ENCODE data around the gene EML2.
"Not testable (repeated sequence)": the region's sequence is repeated elsewhere in the genome, so short reads cannot be mapped to it uniquely, and the experiment has no call there.

Gene EML2

DNA sequence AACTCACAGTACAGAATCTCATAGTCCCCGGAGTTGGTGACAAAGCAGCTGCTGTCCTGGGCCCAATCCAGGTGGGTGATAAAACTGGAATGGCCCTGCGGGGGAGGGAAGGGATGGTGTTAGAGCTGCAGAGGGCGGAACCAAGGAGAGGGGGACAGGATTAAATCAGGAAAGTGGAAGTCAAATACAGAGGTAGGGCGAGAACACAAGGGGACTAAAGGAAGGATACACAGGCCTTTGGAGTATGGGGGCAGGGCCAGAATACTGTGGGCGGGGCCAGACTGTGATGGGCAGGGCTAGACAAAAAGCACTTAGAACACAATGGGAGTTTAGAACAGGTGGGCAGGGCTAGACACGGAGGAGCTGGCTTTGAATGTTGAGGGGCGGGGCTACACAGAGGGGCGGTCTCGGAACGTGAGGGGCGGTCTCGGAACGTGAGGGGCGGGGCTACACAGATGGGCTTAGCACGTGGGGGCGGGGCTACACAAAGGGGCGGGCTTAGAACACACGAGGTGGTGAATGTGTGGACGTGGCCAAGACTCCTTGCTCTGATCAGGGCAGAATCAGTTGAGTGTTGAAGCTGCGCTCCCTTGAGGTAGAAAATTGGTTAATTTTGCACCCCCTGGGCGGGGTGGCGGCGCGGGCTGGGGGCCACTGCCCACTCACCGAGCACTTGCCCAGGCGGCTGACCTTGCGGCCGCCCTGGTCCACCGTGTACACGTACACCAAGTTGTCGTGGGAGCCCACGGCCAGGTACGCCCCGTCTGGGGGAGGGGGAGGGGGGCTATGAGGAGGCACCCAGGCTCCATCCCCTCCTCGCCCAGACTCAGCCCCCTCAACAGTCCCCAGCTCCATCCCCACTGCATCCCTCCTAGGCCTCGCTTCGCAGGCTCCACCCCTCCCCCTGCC, 23.1 kb downstream of the EML2 start:
- no peak for DNase-seq

DNA sequence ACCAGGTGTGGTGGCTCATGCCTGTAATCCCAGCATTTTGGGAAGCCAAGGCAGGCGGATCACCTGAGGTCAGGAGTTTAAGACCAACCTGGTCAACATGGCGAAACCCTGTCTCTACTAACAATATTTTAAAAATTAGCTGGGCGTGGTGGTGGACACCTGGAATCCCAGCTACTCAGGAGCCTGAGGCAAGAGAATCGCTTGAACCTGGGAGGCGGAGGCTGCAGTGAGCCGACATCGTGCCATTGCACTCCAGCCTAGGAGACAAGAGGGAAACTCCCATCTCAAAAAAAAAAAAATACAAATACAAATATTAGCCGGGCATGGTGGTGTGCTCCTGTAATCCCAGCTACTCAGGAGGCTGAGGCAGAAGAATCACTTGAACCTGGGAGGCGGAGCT, 24.1 kb downstream of the EML2 start:
- not testable (repeated sequence) for DNase-seq

DNA sequence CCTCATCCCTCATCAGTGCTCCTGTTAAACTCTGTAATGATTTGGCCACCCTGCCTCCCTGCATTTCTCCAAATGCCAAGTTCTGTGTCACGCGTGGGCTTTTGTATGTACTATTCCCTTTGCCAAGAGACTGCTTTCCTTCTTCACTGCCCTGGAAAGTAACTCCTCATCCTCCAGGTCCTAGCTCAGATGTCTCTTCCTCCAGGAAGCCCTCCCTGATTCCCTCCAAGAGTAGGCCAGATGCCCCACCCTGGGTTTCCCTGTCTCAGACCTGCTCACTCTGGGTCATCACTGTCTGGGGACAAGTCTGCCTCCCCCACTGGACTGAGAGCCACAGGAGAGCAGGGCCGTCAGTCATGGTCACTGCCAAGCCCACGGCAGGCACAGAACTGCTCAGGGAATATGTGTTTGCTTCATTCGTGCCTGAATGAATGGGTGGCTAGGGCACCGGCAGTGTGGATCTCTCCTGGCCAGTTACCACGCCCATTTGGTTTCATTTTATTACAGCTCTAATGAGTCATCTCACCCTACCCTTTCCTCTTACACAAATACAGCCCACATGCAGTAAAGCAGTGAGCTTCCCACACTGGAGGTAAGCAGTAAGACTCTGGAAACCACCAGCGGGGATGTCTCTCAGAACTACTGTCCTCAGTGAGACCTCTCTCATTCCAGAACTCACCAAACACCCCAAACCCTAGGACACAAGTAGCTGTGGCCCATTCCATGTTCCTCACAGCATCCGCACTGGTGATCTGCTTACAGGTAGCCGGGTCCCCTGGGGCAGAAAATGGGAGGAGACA, 25.1 kb downstream of the EML2 start:
- DNase-seq: no peak

DNA sequence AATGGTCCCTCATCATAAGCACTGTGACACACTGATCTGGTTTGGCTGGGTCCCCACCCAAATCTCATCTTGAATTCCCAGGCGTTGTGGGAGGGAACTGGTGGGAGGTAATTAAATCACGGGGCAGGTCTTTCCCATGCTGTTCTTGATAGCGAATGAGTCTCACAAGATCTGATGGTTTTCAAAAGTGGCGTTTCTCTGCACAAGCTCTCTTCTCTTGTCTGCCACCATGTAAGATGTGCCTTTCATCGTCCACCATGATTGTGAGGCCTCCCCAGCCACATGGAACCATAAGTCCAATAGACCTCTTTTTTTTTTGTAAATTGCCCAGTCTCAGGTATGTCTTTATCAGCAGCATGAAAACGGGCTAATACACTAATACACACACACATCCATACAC, 30.2 kb downstream of the EML2 start:
- no peak for DNase-seq

DNA sequence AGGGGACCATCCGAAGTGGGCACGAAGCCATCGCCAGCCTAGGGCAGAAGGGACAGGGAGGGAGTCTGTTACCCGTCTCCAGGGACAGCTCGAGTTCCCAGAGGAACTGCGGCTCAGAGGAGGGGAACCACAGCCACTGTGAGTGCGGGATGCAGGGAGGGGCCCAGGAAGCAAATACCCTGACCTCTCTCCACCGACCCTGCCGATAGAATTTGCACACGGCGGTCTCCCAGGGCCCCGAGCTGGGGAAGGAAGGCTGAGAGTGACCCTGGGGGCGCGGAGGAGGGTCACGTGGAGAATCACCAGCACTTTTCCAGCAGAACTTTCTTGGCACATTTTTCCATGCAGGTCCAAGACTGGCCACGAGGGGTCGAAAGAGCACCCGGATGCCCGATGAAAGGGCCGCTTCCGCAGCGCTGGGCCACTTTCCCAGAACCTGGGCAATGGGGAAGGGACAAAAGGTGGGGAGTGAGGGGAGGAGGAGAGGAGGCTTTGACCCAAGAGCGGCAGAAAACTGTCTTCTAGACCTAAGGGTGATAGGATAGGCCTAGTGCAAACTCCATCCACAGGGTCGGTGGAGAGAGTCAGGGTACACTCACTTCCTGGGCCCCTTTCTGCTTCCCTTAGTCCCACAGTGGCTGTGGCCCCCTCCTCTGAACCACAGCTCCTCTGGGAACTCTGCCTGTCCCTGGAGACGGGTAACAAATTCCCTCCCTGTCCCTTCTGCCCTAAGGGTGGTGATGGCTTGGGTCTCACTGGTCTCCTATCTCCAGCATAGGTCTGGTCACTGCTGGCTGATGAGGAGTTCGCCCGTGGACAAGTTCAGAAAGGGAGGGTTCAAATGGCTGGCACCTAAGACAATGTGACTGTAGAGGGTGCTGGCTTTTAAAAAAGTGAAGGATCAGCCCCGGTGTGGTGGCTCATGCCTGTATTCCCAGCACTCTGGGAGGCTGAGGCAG, 31.8 kb downstream of the EML2 start:
- peak in 1 of 2 experiments; percentile 3 for DNase-seq

DNA sequence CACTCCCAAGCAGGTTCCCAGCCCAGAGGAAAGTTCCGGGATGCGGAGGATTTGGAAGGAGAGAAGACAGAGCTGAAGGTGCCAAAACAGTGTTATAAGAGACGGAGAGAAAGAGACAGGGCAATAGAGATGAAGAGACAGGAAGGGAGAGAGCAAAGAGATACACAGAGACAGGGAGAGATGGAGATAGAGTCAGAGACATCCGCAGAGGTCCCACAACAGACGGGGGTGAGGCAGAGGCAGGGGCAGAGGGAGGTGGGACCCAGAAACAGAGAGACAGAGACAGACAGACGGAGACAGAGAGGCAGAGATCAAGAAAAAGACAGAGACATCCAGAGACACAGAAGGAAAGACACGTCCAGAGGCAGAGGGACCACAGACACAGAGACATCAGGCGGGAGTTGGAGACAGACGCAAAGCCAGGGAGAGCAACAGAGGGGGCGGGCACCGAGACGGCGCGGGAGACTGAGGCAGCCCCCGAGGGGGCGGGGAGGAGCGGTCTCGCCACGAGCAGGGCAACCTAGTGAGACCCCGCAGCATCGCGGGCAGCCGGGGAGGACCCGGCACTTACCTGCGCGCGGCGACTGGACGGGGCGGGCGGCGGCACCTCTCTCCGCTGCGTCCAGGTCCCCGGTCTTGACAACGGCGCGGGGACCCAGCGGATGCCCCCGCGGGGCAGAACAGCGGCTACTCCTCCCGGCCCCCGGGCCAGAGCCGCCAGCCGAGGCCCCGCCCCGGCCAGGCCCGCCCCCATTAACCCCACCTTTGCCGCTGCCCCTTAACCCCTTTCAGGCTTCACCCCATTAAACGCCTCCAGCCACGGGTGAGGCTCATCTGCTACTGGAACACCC, 37.4 kb downstream of the EML2 start, which contains the start of gene GPR4:
GPR4 (minus strand) TSS at position 689 of the 851 bp plus-strand sequence. CDS start 10,346 bp downstream, outside the sequence.
- DNase-seq: no peak

DNA sequence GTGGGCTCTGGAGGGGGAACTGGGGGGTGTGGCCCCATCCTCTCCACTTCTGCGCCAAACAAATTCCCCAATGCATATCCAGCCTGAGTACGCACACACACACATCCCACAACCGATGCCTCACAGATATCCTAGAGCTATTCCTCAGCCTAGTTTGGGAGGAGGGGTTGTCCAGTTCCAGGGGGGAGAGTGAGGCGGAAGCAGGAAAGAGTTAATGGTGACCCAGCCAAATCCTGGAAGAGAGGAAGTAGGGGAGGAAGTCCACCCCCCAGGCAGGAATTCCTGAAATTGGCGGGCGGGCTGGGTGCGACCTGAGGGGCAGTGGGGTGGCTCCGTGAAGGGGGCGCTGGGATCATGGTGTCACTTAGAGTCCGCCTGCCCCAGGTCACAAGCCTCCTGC, 38.1 kb downstream of the EML2 start:
- no peak for DNase-seq

DNA sequence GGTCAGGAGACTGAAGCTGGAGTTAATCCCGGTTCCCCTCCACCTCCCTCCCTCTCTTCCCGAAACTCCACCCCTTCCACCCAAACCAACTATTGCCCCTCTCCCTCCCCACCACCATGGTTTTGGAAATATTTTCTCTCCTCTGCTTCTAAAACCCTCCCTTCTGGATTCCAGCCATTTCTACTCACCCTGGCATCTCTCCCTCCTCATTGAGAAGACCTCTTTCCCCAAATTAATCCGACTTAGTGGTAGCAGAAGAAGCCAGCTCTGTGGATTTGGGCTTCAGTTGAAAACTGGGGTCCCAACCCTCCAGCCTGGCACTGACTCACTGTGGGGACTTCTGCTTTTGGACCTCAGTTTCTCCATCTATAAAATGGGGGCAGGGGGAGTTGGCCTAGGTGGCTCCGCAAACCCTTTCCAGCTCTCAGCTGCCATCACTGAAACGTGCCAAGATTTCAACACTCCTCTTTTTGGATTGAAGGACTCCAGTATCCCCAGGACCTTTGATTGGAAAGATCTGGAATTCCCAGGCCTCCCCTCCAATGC, 38.8 kb downstream of the EML2 start:
- DNase-seq: no peak

DNA sequence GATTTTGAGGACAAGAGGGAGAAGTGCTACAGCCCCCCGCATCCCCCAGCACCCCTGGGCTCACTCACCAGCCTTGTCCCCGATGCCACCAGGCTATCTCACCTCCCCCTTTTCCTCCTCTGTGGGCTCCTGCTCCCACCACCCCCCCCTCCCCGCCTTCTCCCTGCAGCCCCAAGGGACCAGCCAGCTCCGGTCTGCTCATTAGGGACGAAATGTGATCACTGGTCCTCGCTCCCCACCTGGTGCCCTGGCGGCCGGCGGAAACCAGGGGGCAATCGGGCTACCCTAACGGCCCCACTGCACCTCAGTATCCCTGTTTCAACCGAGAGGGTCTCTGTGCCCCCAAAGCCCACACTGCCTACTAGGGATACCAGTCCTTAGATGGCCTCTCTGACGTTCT, 39.9 kb downstream of the EML2 start:
- DNase-seq: no peak

DNA sequence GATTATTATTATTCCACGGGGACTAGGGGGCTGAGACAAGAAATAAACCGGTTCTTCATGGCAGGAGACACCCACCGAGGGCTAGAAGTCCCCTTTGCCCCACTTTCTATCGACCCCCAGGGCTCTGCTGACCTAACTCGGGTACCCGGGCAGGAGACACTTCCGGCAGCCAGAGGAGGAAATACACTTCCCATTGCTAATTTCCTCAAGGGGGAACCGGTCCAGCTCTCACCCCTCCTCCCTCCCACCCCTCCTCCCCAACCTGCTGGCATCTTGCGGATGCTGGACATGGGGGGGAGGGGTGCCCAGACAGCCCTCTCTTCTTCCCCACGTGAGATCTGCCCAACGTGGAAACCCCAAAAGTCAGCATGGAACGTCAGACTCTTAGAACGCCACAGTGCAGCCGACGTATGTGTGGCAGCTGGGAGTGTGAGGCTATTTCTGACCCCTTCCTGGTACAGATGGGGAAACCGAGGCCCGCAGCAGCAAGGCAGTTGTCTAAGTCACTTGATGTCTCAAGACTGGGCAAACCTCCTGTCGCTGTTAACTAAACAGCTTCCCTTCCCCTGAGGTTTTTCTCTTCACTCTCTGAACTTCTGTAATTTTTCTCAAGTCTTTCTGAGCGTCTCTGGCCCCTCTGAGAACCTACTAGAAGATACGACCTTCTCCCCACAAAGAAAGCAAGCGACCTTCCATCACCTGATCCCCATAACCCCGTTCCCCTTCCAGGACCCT, 40.8 kb downstream of the EML2 start:
- no peak for DNase-seq

DNA sequence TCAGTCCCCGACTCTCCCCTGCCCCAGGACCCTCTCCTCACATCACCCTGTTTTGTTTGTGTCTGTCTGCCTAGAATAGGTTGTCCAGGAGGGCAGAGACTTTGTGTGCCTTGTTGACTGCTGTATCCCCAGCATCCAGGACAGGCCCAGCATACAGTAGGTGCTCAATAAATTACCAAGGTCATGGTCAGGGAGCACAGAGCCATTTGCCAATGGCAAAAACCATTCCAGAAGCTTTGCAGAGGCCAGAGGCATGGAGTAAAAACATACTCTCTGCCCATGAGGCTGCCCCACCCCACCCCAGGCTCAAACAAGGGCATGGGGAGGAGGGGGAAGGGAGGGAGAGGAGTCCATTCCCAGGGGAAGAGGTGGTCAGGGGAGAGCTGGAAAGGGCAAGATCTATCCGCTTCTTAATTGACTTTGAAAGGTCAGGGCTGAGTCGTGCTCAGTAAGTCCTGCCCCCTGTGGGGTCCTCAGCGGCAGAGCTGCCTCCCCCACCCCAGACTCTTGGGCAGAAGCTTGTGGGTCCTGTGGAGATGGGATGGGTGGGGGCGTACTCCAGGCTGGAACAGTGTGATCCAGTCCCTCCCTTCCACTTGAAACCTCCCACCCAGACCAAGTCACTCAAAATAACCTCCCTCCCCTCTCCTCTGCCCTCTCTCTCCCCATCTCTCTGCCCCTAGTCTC, 41.6 kb downstream of the EML2 start:
- DNase-seq: no peak

DNA sequence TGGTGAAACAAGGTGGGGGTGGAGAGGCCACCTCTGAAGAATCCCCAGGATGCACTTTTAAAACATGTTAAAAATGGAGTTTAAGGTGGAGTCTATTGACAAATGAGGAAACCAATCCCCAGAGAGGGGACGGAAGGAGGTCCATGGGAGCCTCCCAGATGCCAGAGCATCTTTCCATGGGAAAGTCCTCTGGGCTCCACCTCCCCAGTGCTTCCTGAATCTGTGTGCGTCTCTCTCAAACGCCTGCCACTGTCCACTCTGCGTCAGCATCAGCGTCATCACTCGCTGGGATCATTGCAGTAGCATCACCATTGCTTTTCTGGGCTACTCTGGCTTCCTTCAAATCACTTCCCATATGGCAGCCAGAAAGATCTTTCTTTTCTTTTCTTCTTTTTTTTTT, 43.4 kb downstream of the EML2 start:
- DNase-seq: no peak

DNA sequence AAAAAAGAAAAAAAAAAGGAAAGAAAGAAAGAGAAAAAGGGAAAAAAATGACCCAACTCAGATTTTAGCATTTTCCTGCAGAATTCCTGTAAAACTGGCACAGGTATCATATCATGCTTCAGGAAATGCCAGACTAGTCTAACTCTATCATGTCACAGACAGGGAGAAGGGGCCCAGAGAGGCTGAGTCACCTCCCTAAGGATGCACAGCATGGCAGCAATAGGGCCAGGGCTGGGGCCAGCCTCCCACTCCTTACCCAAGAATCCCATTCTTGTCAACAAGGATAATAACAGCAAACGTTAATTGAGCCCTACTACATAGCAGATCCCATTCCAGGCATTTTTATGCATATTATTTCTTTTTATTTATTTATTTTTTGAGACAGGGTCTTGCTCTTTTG, 45.7 kb downstream of the EML2 start:
- no peak for DNase-seq

DNA sequence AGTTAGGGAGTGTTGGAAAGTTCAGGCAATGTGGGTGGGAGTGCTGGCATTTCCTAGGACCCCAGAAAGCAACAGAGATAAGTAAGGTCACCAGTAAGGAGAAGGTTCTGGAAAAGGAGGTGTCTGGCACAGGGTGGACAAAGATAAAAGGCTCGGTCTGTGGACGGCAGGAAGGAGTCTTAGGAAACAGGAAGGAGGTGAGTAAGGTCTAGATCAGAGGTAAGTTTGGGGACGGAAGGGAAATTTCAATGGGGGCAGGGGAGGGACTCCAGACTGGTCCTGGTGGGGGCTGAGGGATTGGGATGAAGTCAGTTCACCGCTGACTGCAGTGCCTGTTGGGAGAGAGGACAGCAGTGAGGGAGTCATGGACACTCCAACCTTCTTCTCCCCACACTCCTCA, 46.8 kb downstream of the EML2 start:
- DNase-seq: no peak

DNA sequence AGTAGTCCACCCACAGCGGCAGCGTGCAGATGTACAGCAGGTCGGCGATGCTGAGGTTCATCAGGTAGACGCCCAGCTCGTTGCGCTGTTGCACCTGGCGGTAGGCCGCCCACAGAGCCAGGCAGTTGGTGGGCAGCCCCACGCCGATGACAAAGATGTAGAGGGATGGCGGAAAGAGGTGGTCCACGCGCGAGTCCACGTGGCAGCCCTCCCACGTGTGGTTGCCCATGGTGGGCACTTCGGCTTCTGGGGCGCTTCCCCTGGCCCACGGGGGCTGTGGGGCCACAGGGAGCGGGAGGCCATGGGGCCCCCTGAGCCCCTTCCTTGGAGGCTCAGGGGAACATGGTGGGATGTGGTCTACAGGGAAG, 47.6 kb downstream of the EML2 start:
- DNase-seq: no peak

DNA sequence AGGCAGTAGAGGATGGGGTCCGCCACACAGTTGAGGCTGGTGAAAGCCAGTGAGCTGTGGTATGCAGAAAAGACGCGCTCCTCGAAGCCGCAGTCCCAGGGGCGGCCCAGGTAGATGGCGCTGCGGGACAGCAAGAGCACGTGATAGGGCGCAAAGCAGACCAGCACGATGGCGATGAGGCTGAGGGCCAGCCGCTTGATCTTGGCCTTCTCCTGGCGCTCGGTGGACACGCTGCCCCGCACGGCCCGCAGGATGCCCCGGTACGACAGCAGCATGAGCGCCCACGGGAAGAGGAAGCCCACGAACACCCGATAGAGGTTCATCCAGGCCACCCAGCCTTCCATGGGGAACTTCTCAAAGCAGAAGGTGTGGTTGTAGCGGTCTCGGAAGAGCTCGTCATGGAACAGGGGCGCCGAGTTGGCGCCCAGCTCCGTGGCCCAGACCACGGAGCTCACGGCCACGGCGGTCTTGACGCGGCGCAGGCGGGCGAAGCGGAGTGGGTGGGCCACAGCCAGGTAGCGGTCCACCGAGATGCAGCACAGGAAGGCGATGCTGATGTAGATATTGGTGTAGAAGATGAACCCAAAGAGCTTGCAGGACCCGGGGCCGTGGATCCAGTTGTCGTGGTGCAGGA, 48.1 kb downstream of the EML2 start:
- DNase-seq: no peak

DNA sequence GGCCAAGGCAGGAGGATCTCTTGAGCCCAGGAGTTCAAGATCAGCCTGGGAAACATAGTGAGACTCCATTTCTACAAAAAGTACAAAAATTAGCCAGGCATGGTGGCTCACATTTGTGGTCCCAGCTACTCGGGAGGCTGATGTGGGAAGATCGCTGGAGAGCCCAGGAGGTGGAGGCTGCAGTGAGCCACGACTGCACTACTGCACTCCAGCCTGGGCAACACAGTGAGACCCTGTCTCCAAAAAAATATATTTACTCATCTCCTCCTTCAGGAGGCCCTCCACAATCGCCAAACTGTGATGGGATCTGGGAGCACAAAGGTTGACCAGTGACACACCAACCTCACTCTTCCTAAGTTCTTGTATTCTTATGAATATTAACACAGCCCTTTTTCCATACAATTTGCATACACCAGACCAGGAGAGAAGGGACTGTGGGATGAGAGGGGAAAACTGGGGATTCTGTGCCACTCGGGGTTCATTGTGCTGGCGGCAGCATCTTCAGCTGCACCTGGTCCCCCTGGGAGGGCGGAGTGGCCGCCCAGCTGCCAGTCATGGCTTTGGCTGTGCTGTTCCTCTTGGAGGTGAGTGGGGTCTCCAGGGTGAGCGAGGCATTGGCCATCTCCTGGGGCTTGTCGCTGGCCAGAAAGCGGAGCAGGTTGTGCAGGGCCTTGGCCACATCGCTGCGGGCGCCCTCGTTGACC, 48.7 kb downstream of the EML2 start:
- no peak for DNase-seq

DNA sequence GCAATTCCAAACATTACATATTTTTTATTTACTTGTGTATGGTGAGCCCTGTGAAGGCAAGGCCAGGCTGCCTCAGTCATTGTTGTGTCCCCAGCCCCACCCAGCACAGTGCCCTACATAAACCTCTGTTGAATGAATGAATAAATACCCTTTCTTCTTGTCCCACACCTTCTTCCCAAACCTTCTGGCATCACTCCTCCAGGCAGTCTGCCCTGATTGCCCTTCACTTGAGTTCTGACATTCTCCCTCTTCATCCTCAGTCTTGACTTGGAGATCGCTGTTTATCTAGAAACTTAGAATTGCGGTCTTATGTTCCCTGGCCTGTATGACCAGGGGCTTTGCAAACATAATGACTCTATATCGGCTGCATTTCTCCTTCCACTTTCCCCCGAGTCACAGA, 49.4 kb downstream of the EML2 start:
- DNase-seq: no peak

DNA sequence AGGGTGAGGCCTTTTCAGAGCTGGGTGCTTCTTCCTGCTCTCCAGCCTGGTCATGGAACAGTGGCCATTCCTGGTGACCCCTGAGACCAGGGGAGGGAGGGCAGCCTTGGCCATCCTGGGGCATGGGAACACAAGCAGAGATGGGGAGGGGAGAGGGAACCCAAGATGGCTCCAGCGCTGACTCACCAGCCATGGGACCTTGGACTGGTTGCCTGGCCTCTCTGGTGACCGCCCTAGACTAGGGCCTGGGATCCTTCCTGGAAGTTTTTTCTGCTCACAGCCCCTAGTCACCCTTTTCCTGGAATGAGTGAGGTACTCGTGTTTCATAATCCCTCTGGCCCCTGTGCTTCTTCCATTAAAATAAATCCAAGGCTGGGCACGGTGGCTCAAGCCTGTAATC, 51.3 kb downstream of the EML2 start:
- no peak for DNase-seq
